K562 (cell line): ENCODE measurements around the gene SMARCD2. TPM values are rescaled to one million over a fixed set of nuclear protein-coding genes. Genes with fewer than 3 reads are reported as not detected.

Experiments
- BMI1 ChIP-seq: fragments of 150-350 bp; IDR thresholded peaks from 2 replicates; pipeline ENCODE4 v1.6.1; 2014; ENCODE audit warnings: low read length
- BRF1 ChIP-seq: IDR thresholded peaks from 3 replicates; pipeline ENCODE4 v1.6.1; 2011; ENCODE audit warnings: borderline replicate concordance, mild to moderate bottlenecking; ENCODE audit not compliant: insufficient read length; ENCODE audit errors: extremely low read depth
- ELF2 ChIP-seq: fragments of 250-450 bp; sonication (Bioruptor Pico); IDR thresholded peaks from 2 replicates; pipeline ENCODE4 v1.5.0; 2021; ENCODE audit warnings: mild to moderate bottlenecking
- IRF2 ChIP-seq: sonication (generic); formaldehyde crosslinking; IDR thresholded peaks from 2 replicates; pipeline ENCODE4 v1.8.1; 2022; ENCODE audit warnings: mild to moderate bottlenecking, missing genetic modification reagents
- MXD1 ChIP-seq: fragments of 250-450 bp; sonication (Bioruptor Pico); IDR thresholded peaks from 2 replicates; pipeline ENCODE4 v1.8.0; 2021; ENCODE audit warnings: borderline replicate concordance, mild to moderate bottlenecking, moderate library complexity; ENCODE audit not compliant: poor library complexity, severe bottlenecking
- MXI1 ChIP-seq: IDR thresholded peaks from 2 replicates; pipeline ENCODE4 v1.6.1; 2011; ENCODE audit warnings: low read depth, mild to moderate bottlenecking, improper control_type of control experiment, low read length
- NUFIP1 ChIP-seq: fragments of 450-650 bp; IDR thresholded peaks from 2 replicates; pipeline ENCODE4 v1.6.1; 2018; ENCODE audit not compliant: partially characterized antibody
- PCBP2 ChIP-seq: fragments of 200-400 bp; formaldehyde crosslinking; IDR thresholded peaks from 2 replicates; pipeline ENCODE4 v1.6.1; 2018; ENCODE audit warnings: low read length, low read depth, mild to moderate bottlenecking, moderate library complexity; ENCODE audit not compliant: poor library complexity, severe bottlenecking
- PHB ChIP-seq: fragments of 250-450 bp; sonication (Bioruptor Pico); IDR thresholded peaks from 2 replicates; pipeline ENCODE4 v1.5.0; 2021
- POU5F1 ChIP-seq: fragments of 150-350 bp; IDR thresholded peaks from 2 replicates; pipeline ENCODE4 v1.6.1; 2014; ENCODE audit warnings: borderline replicate concordance, low read length, low read depth, mild to moderate bottlenecking; ENCODE audit not compliant: partially characterized antibody
- PTRF ChIP-seq: fragments of 450-650 bp; IDR thresholded peaks from 2 replicates; pipeline ENCODE4 v1.6.1; 2016; ENCODE audit warnings: mild to moderate bottlenecking, missing genetic modification characterization, missing compliant biosample characterization
- TAF15 ChIP-seq: fragments of 200-400 bp; formaldehyde crosslinking; IDR thresholded peaks from 2 replicates; pipeline ENCODE4 v1.6.1; 2017; ENCODE audit warnings: mild to moderate bottlenecking, low read depth, low read length, moderate library complexity
- TCF7 ChIP-seq: sonication (generic); IDR thresholded peaks from 2 replicates; pipeline ENCODE4 v1.6.1; 2016; ENCODE audit warnings: antibody characterized with exemption, borderline replicate concordance
- TOE1 ChIP-seq, 2 experiments: fragments of 450-650 bp in 1 of 2; sonication (generic) in 1 of 2; formaldehyde crosslinking in 1 of 2; IDR thresholded peaks; 2 replicates each; pipeline versions ENCODE4 v1.7.1 to v1.8.0; 2016 to 2022; ENCODE audit warnings: borderline replicate concordance in 2 of 2, mild to moderate bottlenecking in 2 of 2, antibody characterized with exemption in 1 of 2, inconsistent platforms in 1 of 2, low read depth in 1 of 2, missing genetic modification reagents in 1 of 2, moderate library complexity in 1 of 2
- U2AF2 ChIP-seq: fragments of 200-400 bp; formaldehyde crosslinking; optimal IDR thresholded peaks from 2 replicates; pipeline ENCODE3; 2017; ENCODE audit warnings: low read depth, mild to moderate bottlenecking, low read length
- ZNF134 ChIP-seq: fragments of 250-450 bp; sonication (Bioruptor Pico); conservative IDR thresholded peaks from 2 replicates; pipeline ENCODE4 v1.4.0; 2020
- ZNF165 ChIP-seq: fragments of 250-450 bp; sonication (Bioruptor Pico); IDR thresholded peaks from 2 replicates; pipeline ENCODE4 v1.4.0; 2020; ENCODE audit warnings: borderline replicate concordance
- ZNF449 ChIP-seq: fragments of 250-450 bp; sonication (Bioruptor Pico); IDR thresholded peaks from 2 replicates; pipeline ENCODE4 v1.8.0; 2022; ENCODE audit warnings: moderate library complexity, mild to moderate bottlenecking, inconsistent platforms
- ZNF592 ChIP-seq: fragments of 450-650 bp; IDR thresholded peaks from 2 replicates; pipeline ENCODE4 v1.6.1; 2017; ENCODE audit warnings: antibody characterized with exemption, mild to moderate bottlenecking
- ZNF644 ChIP-seq: fragments of 200-800 bp; sonication (Bioruptor generic); IDR thresholded peaks from 2 replicates; pipeline ENCODE4 v1.6.1; 2016; ENCODE audit warnings: low read depth, missing genetic modification characterization, missing compliant biosample characterization
- ZNF695 ChIP-seq: fragments of 450-650 bp; formaldehyde crosslinking; IDR thresholded peaks from 2 replicates; pipeline ENCODE4 v1.4.0; 2020; ENCODE audit warnings: mild to moderate bottlenecking, moderate library complexity
- ZNF717 ChIP-seq: fragments of 250-450 bp; sonication (Bioruptor Pico); IDR thresholded peaks from 2 replicates; pipeline ENCODE4 v1.5.0; 2021
- polyA plus RNA-seq, 8 experiments: library from polyadenylated mRNA; depleted of rRNA in 4 of 8; stranded (reverse) in 5 of 8; unstranded in 3 of 8; fragments of >200 nt; fragmentation: Nextera tagmentation in 2 of 8; fragmentation: Illumina TruSeq in 1 of 8; extraction: Ambion mirVana in 2 of 8; extraction: Trizol in 1 of 8; gene quantifications; 2 replicates each; pipeline versions ENCODE4 v1.2.1 to v1.2.3, GENCODE V29; 2011 to 2014; ENCODE audit warnings: inconsistent platforms in 1 of 8, missing spikeins in 1 of 8
- total RNA-seq, 7 experiments: library from RNA; depleted of rRNA in 6 of 7; stranded (reverse); fragments of >200 nt in 6 of 7; fragmentation: Illumina TruSeq in 2 of 7; extraction: Trizol in 2 of 7; gene quantifications; 2 replicates each; pipeline versions ENCODE4 v1.2.1 to v1.2.3, GENCODE V29; 2011 to 2021; ENCODE audit warnings: low replicate concordance in 1 of 7

Gene SMARCD2
- total and polyA plus RNA-seq, 9 of the 15 experiments (the other 6 are each of a cell fraction or from before 2014, with no cell fraction given), result 1.7 to 114 (median 90.3) TPM

GRCh38 chr17:63842540-63843386 lies at the start of gene SMARCD2 (continued):
- peak; percentile 84 for TF ChIP-seq ELF2 (CRISPR knock-in tag)
- TF ChIP-seq TCF7, result peak; percentile 72; the same call in 1 of the 2 replicates
- TF ChIP-seq MXD1, result no peak
- peak; percentile 97 for TF ChIP-seq TOE1 (IDR thresholded peaks at IDR 0.05; ENCODE audit: borderline replicate concordance)
- TF ChIP-seq TOE1 (CRISPR knock-in tag; IDR thresholded peaks at IDR 0.05; ENCODE audit: borderline replicate concordance, low read depth), result peak; percentile 86; the same call in 1 of the 2 replicates
- 0 out of 2 replicates have a peak, but pooled peaks have one; percentile 59 for TF ChIP-seq MXI1
- no peak for TF ChIP-seq PTRF (tag)
- TF ChIP-seq ZNF592, result peak; percentile 35
- no peak for TF ChIP-seq POU5F1
- TF ChIP-seq PCBP2, result no peak
- TF ChIP-seq ZNF695 (CRISPR knock-in tag), result no peak
- TF ChIP-seq ZNF165 (CRISPR knock-in tag), result no peak
- TF ChIP-seq NUFIP1, result peak; percentile 100
- no peak for TF ChIP-seq IRF2 (CRISPR knock-in tag)
- TF ChIP-seq U2AF2, result no peak
- no peak for TF ChIP-seq ZNF449 (CRISPR knock-in tag)
- TF ChIP-seq ZNF644 (tag), result peak; percentile 73
- TF ChIP-seq BMI1, result no peak
- TF ChIP-seq PHB, result no peak
- TF ChIP-seq ZNF134 (CRISPR knock-in tag), result no peak
- TF ChIP-seq BRF1, result no peak
- no peak for TF ChIP-seq ZNF717
- no peak for TF ChIP-seq TAF15
